Psoas muscle (tissue), 8 donors: ENCODE measurements around the gene ZNF593. TPM values are rescaled to one million over a fixed set of nuclear protein-coding genes. Genes with fewer than 3 reads are reported as not detected.
A peak's percentile ranks its signal among the peaks of the same experiment; 100 is the strongest.

Experiments used
- ATAC-seq, 4 donors: fragments of 200-7000 bp; cut with Tn5 transposase; one replicate each; pipeline ENCODE4 v1.9.1; 2020; ENCODE audit warnings: moderate library complexity in 3 of 4, mild to moderate bottlenecking in 2 of 4
- DNase-seq, 2 donors: peaks; one replicate each; pipeline ENCODE4 v3.0.0-alpha.2; 2020
- H3K27ac ChIP-seq: fragments of 200-600 bp; one replicate; pipeline ENCODE4 v1.8.0; 2022
- H3K27me3 ChIP-seq, 3 donors: fragments of 200-600 bp in 1 of 3; one replicate each; pipeline versions ENCODE4 v1.6.1 to v1.8.0; 2013 to 2022; ENCODE audit warnings: low read length in 2 of 3, mild to moderate bottlenecking in 2 of 3, moderate library complexity in 1 of 3; ENCODE audit not compliant: insufficient read depth in 3 of 3
- H3K36me3 ChIP-seq, 2 donors: fragments of 200-600 bp in 1 of 2; one replicate each; pipeline versions ENCODE4 v1.6.1 to v1.8.0; 2013 to 2022; ENCODE audit warnings: low read depth in 1 of 2, mild to moderate bottlenecking in 1 of 2, moderate library complexity in 1 of 2; ENCODE audit not compliant: insufficient read depth in 1 of 2
- H3K4me1 ChIP-seq: fragments of 200-600 bp; one replicate; pipeline ENCODE4 v1.8.0; 2022
- H3K4me3 ChIP-seq: fragments of 200-600 bp; one replicate; pipeline ENCODE4 v1.8.0; 2022; ENCODE audit warnings: mild to moderate bottlenecking
- H3K9me3 ChIP-seq: fragments of 200-600 bp; one replicate; pipeline ENCODE4 v1.8.0; 2022
- CTCF ChIP-seq: fragments of 200-600 bp; IDR thresholded peaks from one replicate; pipeline ENCODE4 v1.8.0; 2022; ENCODE audit warnings: antibody characterized with exemption
- WGBS, 3 donors: extraction: QIAGEN DNeasy Blood & Tissue Kit; methylation state at CpG; one replicate each; pipeline versions ENCODE4 v1.1.6 to v1.1.7; 2013; 5-methylcytosine and 5-hydroxymethylcytosine counted together
- intact Hi-C, 2 donors: fragments of 100-400 bp; cut with DNase I; formaldehyde crosslinking; loops; one replicate each; pipeline versions ENCODE4 v1.11.0 to v1.14.2; 2022
- polyA plus RNA-seq, 3 donors: library from polyadenylated mRNA; stranded (reverse); fragments of 200-250 nt; gene quantifications; one replicate each; pipeline ENCODE4 v1.2.3, GENCODE V29; 2013
- total RNA-seq, 4 donors: library from RNA; stranded (reverse); fragmentation: NEBNext Ultra II Directional in 2 of 4; extraction: Animal tissue kit (Norgen Biotek cat#: 25700) in 2 of 4; gene quantifications; one replicate each; pipeline versions ENCODE4 v1.2.1 to v1.2.4, GENCODE V29; 2021 to 2023
- donor health status: healthy with polysubstance abuse.
- donor health status: DM: no; HTN: no; CAD: no; lungs with moderate emphysema.
- donor health status: Bipolar disorder and iron deficiency.
- donor health status: healthy.
- donor health status: DM: yes; HTN: yes; CAD: no.
- donor health status: DM: no; HTN: no; CAD: no.
- donor health status: DM: no; HTN: no; CAD: no.
- donor health status: DM: yes; HTN: yes; CAD: no.

ZNF593 gene
- total and polyA plus RNA-seq, 7 donors, result 65.7 to 236 (median 79.4) TPM

- peak; percentile 85 for TF ChIP-seq CTCF
- Histone ChIP-seq H3K9me3 (no peaks in the 10 kb centered on the region), H3K27ac (no peak overlapping the region), H3K4me3 (no peak overlapping the region), H3K27me3 (no peaks in the 10 kb centered on the region), H3K4me1 (no peaks in the 10 kb centered on the region), H3K36me3 (no peaks in the 10 kb centered on the region)
- ATAC-seq (peak; percentile 93 to 98 (median 96)), DNase-seq (peak; percentile 76 to 86)
- WGBS, 3 donors, result 26 to 28% (median 26%) methylated on average over 19 of the region's 19 CpGs
- intact Hi-C loops, result loop anchor here (1.0 to 2.0 kb wide), 3 partner anchors 39 to 108 kb away; no protein-coding TSS in a partner anchor
These were observed 24.4 kb upstream of the ZNF593 start for GRCh38 chr1:26145041-26145959.

GRCh38 chr1:26145960-26146294 lies 23.8 kb upstream of the ZNF593 start:
- Histone ChIP-seq H3K4me3 (no peak overlapping the region), H3K9me3 (no peaks in the 10 kb centered on the region), H3K36me3 (no peaks in the 10 kb centered on the region), H3K27me3 (no peaks in the 10 kb centered on the region), H3K4me1 (no peaks in the 10 kb centered on the region), H3K27ac (no peak overlapping the region)
- intact Hi-C loops, result loop anchor here (1.0 to 2.0 kb wide), 3 partner anchors 40 to 109 kb away; no protein-coding TSS in a partner anchor
- WGBS, 3 donors, result 47 to 63% (median 59%) methylated on average over 4 to 6 of the region's 6 CpGs
- ATAC-seq (no peak), DNase-seq (no peak)
- TF ChIP-seq CTCF, result no peak

GRCh38 chr1:26148887-26149286 lies 20.8 kb upstream of the ZNF593 start:
- ATAC-seq, result no peak
- DNase-seq, result no peak
- no peaks in the 10 kb centered on the region for H3K27me3 ChIP-seq
- intact Hi-C loops, result no loop called here
- H3K36me3 ChIP-seq, result no peaks in the 10 kb centered on the region
- no peak overlapping the region for H3K4me3 ChIP-seq
- H3K9me3 ChIP-seq, result no peaks in the 10 kb centered on the region
- H3K4me1 ChIP-seq, result no peaks in the 10 kb centered on the region
- no peak for TF ChIP-seq CTCF
- H3K27ac ChIP-seq, result no peak overlapping the region

- ATAC-seq (no peak), DNase-seq (no peak)
- Histone ChIP-seq H3K36me3 (no peaks in the 10 kb centered on the region), H3K4me3 (no peak overlapping the region), H3K27ac (no peak overlapping the region), H3K27me3 (no peaks in the 10 kb centered on the region), H3K4me1 (no peaks in the 10 kb centered on the region), H3K9me3 (no peaks in the 10 kb centered on the region)
- intact Hi-C loops, result no loop called here
- TF ChIP-seq CTCF, result no peak
- WGBS, 3 donors, result 60 to 69% (median 61%) methylated on average over 5 of the region's 5 CpGs
These were observed 15.7 kb upstream of the ZNF593 start for GRCh38 chr1:26153966-26154532.
